Tibial artery (tissue), 4 donors: Measurements from ENCODE around the gene OR51I2.

Experiments used
- DNase-seq, 2 donors: peaks; one replicate each; pipeline ENCODE4 v3.0.0-alpha.2; 2019
- H3K27ac ChIP-seq, 2 donors: fragments of 200-600 bp; sonication (generic) in 1 of 2; 1 replicate in 1 of 2; 2 replicates in 1 of 2; pipeline ENCODE4 v1.5.1; 2018 to 2019; ENCODE audit warnings: mild to moderate bottlenecking in 1 of 2
- H3K27me3 ChIP-seq, 2 donors: fragments of 200-600 bp; sonication (generic) in 1 of 2; one replicate each; pipeline versions ENCODE4 v1.5.1 to v1.6.0; 2016 to 2019
- H3K36me3 ChIP-seq, 3 donors: fragments of 200-600 bp; sonication (generic) in 2 of 3; one replicate each; pipeline ENCODE4 v1.5.1; 2016 to 2019; ENCODE audit warnings: mild to moderate bottlenecking in 2 of 3
- H3K4me1 ChIP-seq, 4 donors: fragments of 200-600 bp; sonication (generic) in 2 of 4; 1 replicate in 3 of 4; 2 replicates in 1 of 4; pipeline ENCODE4 v1.5.1; 2016 to 2019
- H3K4me3 ChIP-seq, 2 donors: fragments of 200-600 bp; sonication (generic) in 1 of 2; 1 replicate in 1 of 2; 2 replicates in 1 of 2; pipeline ENCODE4 v1.5.1; 2018 to 2019; ENCODE audit warnings: mild to moderate bottlenecking in 2 of 2
- H3K9me3 ChIP-seq, 3 donors: fragments of 200-600 bp; sonication (generic) in 1 of 3; one replicate each; pipeline ENCODE4 v1.5.1; 2016 to 2019
- CTCF ChIP-seq, 2 experiments: fragments of 200-600 bp in 1 of 2; fragments of 450-650 bp in 1 of 2; IDR thresholded peaks; one replicate each; pipeline ENCODE4 v1.5.1; 2017 to 2019; ENCODE audit warnings: antibody characterized with exemption in 2 of 2, mild to moderate bottlenecking in 1 of 2, moderate library complexity in 1 of 2
- intact Hi-C: fragments of 100-400 bp; cut with DNase I; formaldehyde crosslinking; loops from one replicate; pipeline ENCODE4 v1.15.0; 2023; ENCODE audit warnings: low total_unique reads

The OR51I2 gene

DNA sequence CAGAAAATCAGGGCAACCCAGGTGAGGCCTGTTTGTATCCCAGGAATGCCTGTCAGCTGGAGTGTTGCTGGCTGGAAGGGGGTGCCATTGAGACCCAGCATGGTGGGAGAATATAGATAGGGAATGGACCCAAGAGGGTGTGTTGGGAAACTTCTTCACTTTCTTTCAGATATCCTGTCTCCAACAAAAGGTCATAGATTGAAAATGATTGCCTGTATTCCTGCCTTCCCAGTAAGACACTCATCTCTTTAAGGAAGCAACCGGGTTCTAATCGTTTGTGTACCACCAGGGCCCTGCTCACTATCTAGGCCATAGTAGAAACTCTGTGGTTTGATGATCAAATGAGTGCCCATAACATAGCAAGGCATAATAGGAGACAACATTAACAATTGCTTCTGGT is 7.7 kb upstream of the OR51I2 start, which contains the start of gene OR51I1:
OR51I1 (minus strand) TSS at position 101 of the 400 bp plus-strand sequence; CDS start at position 101, 0 bp downstream.
- DNase-seq, result no peak
- H3K4me3 ChIP-seq, result no peak within 1 kb of the TSS
- intact Hi-C loops, result no loop called here
- no peaks in the 10 kb centered on the region for H3K27me3 ChIP-seq
- H3K4me1 ChIP-seq, result no peaks in the 10 kb centered on the region
- no peaks in the 10 kb centered on the region for H3K9me3 ChIP-seq
- no peak for TF ChIP-seq CTCF (IDR thresholded peaks at IDR 0.05)
- H3K36me3 ChIP-seq, result no peaks in the 10 kb centered on the region
- no peak within 1 kb of the TSS for H3K27ac ChIP-seq

DNA sequence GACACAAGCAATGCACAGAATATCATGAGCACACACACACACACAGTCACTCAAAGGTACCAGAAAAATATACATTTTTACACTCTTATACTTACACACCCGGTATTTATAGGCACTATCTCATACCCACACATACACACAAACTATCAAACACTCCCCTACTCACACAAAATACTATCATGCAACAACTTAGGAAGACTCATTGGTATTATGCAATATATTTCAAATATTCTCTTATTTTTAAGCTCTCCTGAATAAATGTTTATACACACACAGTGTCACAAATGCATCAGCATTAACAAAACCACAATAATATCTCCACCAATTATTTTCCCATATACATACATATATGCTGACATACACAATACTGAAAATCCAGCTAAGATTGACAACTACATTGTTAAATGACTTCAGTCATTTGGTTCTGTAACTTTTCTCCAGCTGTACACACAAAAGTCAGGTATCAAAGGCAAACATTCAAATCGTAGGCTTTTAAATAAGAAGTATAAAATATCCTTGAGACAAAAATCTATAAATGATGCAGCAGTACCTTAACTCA is 5.2 kb upstream of the OR51I2 start:
- no peak overlapping the region for H3K4me3 ChIP-seq
- H3K9me3 ChIP-seq, result no peaks in the 10 kb centered on the region
- TF ChIP-seq CTCF (IDR thresholded peaks at IDR 0.05), result no peak
- H3K27me3 ChIP-seq, result no peaks in the 10 kb centered on the region
- DNase-seq, result no peak
- no peak overlapping the region for H3K27ac ChIP-seq
- no peaks in the 10 kb centered on the region for H3K36me3 ChIP-seq
- intact Hi-C loops, result no loop called here
- no peaks in the 10 kb centered on the region for H3K4me1 ChIP-seq

GRCh38 chr11:5449432-5449831 is 309 bp downstream of the OR51I2 start:
- Histone ChIP-seq H3K27me3 (no peaks in the 10 kb centered on the region), H3K27ac (no peak overlapping the region), H3K36me3 (no peaks in the 10 kb centered on the region), H3K4me1 (no peaks in the 10 kb centered on the region), H3K4me3 (no peak overlapping the region), H3K9me3 (no peaks in the 10 kb centered on the region)
- intact Hi-C loops, result no loop called here
- TF ChIP-seq CTCF (IDR thresholded peaks at IDR 0.05), result no peak
- no peak for DNase-seq

GRCh38 chr11:5460983-5461621 is 12.0 kb downstream of the OR51I2 start:
- TF ChIP-seq CTCF (IDR thresholded peaks at IDR 0.05), result no peak
- intact Hi-C loops, result no loop called here
- DNase-seq, result no peak
- Histone ChIP-seq H3K27ac (no peak overlapping the region), H3K27me3 (no peaks in the 10 kb centered on the region), H3K4me1 (no peaks in the 10 kb centered on the region), H3K9me3 (no peaks in the 10 kb centered on the region), H3K36me3 (no peaks in the 10 kb centered on the region), H3K4me3 (no peak overlapping the region)

- no peaks in the 10 kb centered on the region for H3K27me3 ChIP-seq
- H3K4me1 ChIP-seq, result no peaks in the 10 kb centered on the region
- TF ChIP-seq CTCF (IDR thresholded peaks at IDR 0.05), result no peak
- no peak overlapping the region for H3K27ac ChIP-seq
- no peaks in the 10 kb centered on the region for H3K9me3 ChIP-seq
- no peak for DNase-seq
- intact Hi-C loops, result no loop called here
- no peak overlapping the region for H3K4me3 ChIP-seq
- H3K36me3 ChIP-seq, result no peaks in the 10 kb centered on the region
Observed at GRCh38 chr11:5467527-5467926, 18.4 kb downstream of the OR51I2 start.
